GM18870 (cell line): ENCODE results near the gene UNC79.

Experiments
- ATAC-seq: cut with Tn5 transposase; IDR thresholded peaks from one replicate; pipeline ENCODE4 v1.9.1; 2021; ENCODE audit warnings: moderate library complexity; ENCODE audit not compliant: unreplicated experiment

Gene UNC79

DNA sequence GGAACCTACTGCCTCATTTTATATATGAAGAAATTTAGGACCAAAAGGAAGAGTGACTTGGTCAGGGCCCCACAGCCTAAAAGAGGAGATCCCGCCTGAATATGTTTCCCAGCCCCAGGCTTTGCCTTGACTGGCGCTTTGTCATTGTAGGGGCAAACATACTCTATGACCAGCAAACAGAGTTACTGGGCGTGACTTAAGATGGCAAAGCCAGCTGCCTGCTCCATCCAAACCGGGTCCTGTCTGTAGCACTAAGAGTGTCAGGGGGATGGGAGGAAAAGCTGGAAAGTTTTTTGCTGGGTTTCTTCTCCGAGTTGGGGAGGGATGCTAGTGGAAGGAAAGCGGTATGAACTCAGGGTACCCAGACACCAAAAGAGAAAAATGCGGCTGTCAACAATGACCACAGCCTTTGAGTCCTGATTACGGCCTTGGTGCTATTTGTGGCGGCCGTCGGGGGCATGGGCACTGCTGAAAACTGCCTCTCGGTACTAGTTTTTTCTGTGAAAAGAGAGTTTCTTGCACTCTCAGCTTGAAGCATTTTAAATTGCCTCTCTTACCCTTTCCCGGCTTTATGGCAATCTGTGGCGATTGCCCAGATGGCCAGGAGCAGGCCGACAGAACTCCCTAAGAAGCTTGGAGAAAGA, 274.9 kb downstream of the UNC79 start:
- ATAC-seq, result no peak

DNA sequence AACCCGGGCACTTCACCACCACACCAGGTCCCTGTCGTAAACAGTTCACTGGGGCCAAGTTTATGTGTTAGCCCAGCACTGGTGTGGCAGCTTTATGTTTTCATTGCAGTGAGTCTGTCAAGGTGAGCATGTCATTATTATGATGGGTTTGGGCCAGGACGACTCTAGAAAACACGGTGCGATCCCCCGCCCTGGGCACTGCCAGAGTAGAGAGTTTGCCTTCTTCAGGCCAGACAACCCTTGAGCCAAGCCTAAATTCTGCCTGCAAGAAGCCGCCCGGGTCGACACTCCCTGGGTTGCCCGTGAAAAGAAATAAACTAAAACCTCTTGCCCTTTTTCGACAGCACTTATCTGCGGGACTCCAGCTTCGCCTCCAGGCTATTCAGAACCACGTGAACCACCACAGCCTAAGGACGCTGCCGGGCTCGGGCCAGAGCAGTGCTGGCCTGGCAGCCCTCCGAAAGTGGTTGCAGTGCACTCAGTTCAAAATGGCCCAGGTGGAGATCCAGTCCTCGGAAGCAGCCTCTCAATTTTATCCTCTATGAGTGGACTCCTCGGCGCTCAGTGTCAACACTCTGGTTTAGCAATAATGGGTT, 275.7 kb downstream of the UNC79 start:
- no peak for ATAC-seq

DNA sequence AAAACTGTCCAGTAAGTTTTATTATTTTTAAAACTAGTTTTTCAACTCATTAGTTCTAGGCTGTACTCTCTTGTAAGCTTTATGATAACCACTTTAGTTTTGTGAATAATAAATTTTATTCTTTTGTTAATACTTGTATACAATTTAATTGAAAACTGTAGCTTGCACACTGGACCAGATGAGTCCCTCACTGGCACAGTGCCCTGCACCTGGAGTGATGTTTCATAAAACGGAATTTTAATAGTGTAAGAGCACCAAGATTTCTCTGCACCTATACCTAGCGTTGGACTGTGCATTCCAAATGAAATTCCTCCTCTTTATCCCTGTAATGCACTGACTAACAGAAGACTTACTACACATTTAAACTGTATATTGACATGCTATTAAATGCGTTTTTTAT, 276.7 kb downstream of the UNC79 start:
- no peak for ATAC-seq

- ATAC-seq, result no peak
Measured at GRCh38 chr14:93708311-93708734, 277.6 kb downstream of the UNC79 start.

GRCh38 chr14:93708800-93709199, 278.1 kb downstream of the UNC79 start:
- no peak for ATAC-seq

DNA sequence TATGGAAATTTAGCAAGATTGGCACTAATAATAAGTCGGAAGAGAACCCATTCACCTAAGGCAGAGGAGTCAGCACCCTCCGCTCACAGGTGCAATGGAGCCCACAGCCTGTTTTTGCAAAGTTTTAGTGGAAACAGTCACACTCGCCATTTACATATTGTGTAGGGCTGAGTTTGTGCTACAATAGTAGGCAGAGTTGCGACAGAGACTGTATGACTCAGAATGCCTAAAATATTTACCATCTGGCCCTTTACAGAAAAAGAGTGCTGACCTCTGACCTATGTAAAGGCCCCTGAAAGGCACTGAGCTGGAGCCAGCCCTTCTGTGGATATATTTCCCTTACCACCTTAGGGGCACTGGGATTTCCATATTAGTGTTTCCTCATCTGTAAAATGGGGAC, 278.5 kb downstream of the UNC79 start:
- no peak for ATAC-seq

DNA sequence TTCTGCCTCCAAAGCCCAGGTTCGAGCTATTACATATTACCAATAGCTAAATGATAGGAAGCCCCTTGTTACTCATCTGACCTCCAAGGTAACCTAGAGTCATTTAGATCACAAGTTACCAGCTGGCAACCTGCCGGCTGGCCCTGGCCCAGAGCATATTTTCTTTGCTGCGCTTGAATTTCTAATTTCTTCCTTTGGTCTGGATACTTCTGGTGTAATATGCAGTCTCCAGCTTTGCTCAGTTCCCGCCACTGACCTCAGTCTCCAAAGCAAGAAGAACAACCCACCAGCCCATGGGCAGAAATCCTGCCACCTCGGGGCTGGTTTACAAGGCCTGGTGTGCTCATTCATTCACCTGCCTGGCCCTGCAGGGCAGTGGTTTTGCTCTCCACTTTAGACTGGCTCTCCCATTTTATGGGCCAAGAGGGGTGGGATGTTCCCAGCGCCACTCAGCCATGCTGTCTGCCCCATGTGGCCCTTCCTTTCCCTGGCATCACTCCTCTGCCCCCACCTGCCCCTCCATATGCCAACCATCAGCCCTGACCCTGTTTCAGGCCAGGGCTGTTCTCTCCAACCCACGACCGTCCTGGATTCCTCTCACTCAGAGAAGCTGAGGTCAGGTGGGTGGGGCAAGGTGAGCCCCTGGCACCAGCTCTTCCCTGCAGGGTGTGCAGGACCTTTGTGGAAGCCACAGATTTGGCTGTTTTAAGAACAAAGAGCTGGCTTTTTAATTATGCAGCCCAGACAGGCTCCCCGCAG, 281.5 kb downstream of the UNC79 start:
- ATAC-seq, result no peak

GRCh38 chr14:93712838-93713724, 282.3 kb downstream of the UNC79 start:
- no peak for ATAC-seq

- ATAC-seq, result no peak
Measured at GRCh38 chr14:93713726-93714405, 283.1 kb downstream of the UNC79 start.

- ATAC-seq, result no peak
Measured at GRCh38 chr14:93714605-93715004, 283.9 kb downstream of the UNC79 start.

DNA sequence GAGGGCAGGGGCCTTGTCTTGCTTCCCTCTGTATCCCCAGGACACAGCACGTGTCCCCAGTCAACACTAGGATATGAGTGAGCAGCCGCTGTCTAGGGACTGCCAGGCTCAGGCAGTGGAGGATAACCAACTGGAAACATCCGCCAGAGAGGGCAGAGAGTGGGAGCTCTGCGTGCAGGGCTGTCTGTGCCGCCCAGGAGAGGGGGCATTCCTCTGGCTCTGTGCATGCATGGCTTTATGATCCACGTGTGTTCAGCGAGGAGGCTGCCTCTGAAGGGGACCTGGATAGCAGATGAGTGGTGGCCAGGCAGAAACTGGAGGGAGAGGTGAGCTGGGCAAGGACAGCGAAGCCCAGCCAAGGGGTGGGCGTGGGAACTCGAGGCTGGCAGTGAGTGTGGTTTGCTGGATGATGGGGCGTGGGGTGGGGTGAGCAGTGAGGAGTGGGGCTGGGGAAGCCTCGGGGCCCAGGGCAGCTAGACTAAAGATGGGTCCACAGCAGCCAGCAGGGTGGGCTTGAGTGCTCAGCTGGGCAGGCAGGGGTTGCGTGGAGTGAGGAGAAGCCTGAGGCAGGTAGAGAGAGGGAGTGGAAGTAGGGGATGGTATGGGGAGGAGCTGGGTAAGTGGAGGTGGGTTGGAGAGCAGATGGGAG, 284.7 kb downstream of the UNC79 start:
- no peak for ATAC-seq

GRCh38 chr14:93716002-93716745, 285.4 kb downstream of the UNC79 start:
- ATAC-seq, result no peak

DNA sequence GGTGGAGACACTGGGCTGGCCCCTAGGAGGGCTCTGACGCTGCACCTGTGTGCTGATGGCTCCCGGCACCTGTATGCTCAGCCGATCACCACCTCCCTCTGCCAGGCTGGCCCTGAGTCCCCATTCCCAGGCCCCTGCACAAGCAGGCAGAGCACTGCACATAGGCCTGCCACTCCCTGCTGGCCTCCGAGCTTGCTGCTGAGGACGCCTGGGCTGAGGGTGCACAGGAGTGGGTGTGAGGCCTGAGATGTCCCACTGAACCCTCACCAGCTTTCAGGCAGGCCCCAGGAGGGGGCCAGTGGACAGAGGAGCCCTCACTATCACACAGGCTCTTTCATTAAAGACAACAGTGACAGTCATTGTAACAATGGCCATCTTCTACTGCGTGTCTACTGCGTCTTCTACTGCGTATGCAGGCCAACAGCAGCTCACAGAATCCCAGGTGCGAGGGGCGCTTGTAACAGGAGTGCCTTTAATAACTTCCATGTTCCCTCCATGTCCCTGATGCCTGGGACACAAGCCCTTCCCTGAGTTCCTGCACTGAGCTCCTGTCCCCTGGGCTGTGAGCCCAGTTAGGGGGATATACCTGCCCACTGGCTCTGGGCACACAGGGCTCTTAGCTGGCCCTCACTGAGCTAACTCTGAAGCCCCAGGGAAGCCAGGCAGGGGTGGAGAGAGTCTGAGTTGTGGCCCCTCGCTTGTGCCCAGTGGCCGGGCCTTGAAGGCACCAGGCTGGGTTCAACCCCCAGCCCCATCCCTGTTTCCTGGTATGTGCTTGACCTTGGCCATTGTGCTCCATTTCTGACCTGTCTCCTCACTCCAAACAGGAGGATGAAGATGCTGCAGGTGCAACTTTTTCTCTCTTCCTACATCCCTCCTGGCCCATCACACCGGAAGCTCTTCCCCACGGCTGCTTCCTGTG, 286.3 kb downstream of the UNC79 start:
- no peak for ATAC-seq

DNA sequence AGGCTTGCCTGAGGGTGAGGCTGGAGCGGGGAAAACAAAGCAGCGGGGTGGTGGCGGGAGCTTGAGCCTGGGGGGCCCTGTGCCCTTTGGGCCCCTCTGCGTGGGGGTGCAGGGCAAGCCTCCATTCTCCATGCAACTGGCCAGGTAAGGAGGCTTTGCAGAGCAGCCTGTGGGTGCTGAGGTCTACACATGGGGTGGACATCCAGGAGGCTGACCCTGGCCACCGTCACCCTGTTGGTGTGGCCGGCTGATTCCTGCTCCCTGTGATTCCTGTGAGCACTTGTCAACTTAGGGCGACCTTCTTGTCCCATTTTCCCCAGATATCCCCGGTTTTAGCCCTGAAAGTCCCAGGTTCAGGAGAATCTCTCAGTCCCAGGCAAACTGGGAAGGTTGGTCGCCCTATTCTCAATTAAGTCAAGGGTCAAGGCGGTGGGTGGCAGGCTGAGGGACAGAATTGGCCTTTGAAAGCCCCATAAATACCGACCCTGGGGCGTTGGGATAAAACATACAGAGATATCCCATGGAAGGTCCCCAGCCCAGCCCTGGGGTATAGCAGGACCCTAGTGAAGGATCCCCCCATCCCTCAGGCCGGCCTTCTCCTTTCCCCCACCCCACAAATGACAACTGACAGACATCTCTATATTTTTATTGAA, 287.1 kb downstream of the UNC79 start:
- ATAC-seq, result no peak

- no peak for ATAC-seq
Measured at GRCh38 chr14:93719256-93719655, 288.5 kb downstream of the UNC79 start.

GRCh38 chr14:93720076-93720815, 289.5 kb downstream of the UNC79 start:
- no peak for ATAC-seq

DNA sequence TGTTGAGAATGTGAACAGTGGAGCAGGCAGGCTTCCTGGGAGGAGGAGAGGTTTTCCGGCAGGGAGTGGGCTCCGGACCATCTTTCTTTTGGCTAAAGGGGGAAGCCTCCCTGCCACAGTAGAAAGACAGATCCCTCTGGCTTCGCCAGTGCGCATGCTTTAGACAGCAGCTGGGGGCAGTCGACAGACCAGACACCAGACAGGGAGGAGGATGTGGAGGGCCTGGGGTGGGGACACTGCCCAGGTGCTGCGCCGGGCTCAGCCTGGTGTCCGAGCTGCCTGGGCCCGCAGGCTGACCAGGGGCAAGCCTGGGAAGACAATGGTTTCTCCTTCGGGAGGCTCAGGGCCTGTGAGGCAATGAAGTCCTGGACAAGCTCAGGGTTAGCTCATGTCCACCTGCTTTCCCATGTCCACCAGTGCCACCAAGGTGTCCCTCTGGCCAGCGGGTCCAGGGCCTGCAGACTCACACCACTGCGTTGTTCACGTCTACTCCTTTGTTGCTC, 290.3 kb downstream of the UNC79 start:
- ATAC-seq, result no peak
